Mesenchymal stem cell (in vitro differentiated cells and primary cell): Measurements from ENCODE around the gene MSN.

Source experiments
- DNase-seq: peaks from one replicate; pipeline ENCODE4 v3.0.0-alpha.2; 2013
- H2AFZ ChIP-seq: one replicate; pipeline ENCODE4 v1.6.1; 2013; ENCODE audit warnings: low read depth, mild to moderate bottlenecking, control low read depth, inconsistent platforms, low read length, moderate library complexity
- H2AK5ac ChIP-seq: 2 replicates; pipeline ENCODE4 v1.6.1; 2013; ENCODE audit warnings: low read length, moderate library complexity, mild to moderate bottlenecking, inconsistent platforms; ENCODE audit not compliant: severe bottlenecking
- H2BK120ac ChIP-seq: one replicate; pipeline ENCODE4 v1.6.1; 2013; ENCODE audit warnings: low read depth, mild to moderate bottlenecking, inconsistent platforms, low read length, moderate library complexity
- H2BK12ac ChIP-seq, 2 experiments: one replicate each; pipeline ENCODE4 v1.6.1; 2013; ENCODE audit warnings: inconsistent platforms in 2 of 2, low read length in 2 of 2, mild to moderate bottlenecking in 2 of 2, moderate library complexity in 2 of 2, control low read depth in 1 of 2
- H2BK15ac ChIP-seq: one replicate; pipeline ENCODE4 v1.6.1; 2013; ENCODE audit warnings: mild to moderate bottlenecking, low read depth, inconsistent platforms; ENCODE audit not compliant: poor library complexity, severe bottlenecking
- H2BK5ac ChIP-seq: 2 replicates; pipeline ENCODE4 v1.6.1; 2013; ENCODE audit warnings: low read depth, mild to moderate bottlenecking, low read length, control low read depth, inconsistent platforms; ENCODE audit not compliant: poor library complexity, severe bottlenecking
- H3K14ac ChIP-seq, 2 experiments: one replicate each; pipeline ENCODE4 v1.6.1; 2013; ENCODE audit warnings: inconsistent platforms in 2 of 2, low read length in 2 of 2, control low read depth in 1 of 2, mild to moderate bottlenecking in 1 of 2, moderate library complexity in 1 of 2
- H3K18ac ChIP-seq, 2 experiments: one replicate each; pipeline ENCODE4 v1.6.1; 2013; ENCODE audit warnings: inconsistent platforms in 2 of 2, low read length in 2 of 2, control low read depth in 1 of 2, low read depth in 1 of 2, mild to moderate bottlenecking in 1 of 2
- H3K23ac ChIP-seq, 2 experiments: one replicate each; pipeline ENCODE4 v1.6.1; 2013; ENCODE audit warnings: inconsistent platforms in 2 of 2, low read length in 2 of 2, mild to moderate bottlenecking in 2 of 2, moderate library complexity in 2 of 2, control low read depth in 1 of 2
- H3K27ac ChIP-seq: 2 replicates; pipeline ENCODE4 v1.5.1; 2013; ENCODE audit warnings: mild to moderate bottlenecking, moderate library complexity, low read length, control low read depth, inconsistent platforms; ENCODE audit not compliant: poor library complexity, severe bottlenecking
- H3K27me3 ChIP-seq, 2 experiments: 2 replicates each; pipeline versions ENCODE4 v1.6.1 to v1.7.0; 2013; ENCODE audit warnings: low read length in 2 of 2, mild to moderate bottlenecking in 2 of 2, moderate library complexity in 2 of 2, control low read depth in 1 of 2, inconsistent platforms in 1 of 2; ENCODE audit not compliant: control insufficient read depth in 1 of 2, insufficient read depth in 1 of 2
- H3K36me3 ChIP-seq, 2 experiments: 2 replicates each; pipeline versions ENCODE4 v1.6.1 to v1.7.0; 2013; ENCODE audit warnings: low read length in 2 of 2, control low read depth in 1 of 2, inconsistent platforms in 1 of 2, low read depth in 1 of 2, mild to moderate bottlenecking in 1 of 2; ENCODE audit not compliant: insufficient read depth in 2 of 2, control insufficient read depth in 1 of 2
- H3K4ac ChIP-seq, 2 experiments: one replicate each; pipeline ENCODE4 v1.6.1; 2013; ENCODE audit warnings: inconsistent platforms in 2 of 2, low read length in 2 of 2, mild to moderate bottlenecking in 2 of 2, moderate library complexity in 2 of 2, control low read depth in 1 of 2, low read depth in 1 of 2
- H3K4me1 ChIP-seq: 2 replicates; pipeline ENCODE4 v1.6.1; 2013; ENCODE audit warnings: low read depth, low read length, control low read depth; ENCODE audit not compliant: control insufficient read depth, insufficient read depth
- H3K4me2 ChIP-seq: 2 replicates; pipeline ENCODE4 v1.6.1; 2013; ENCODE audit warnings: low read length, mild to moderate bottlenecking, inconsistent platforms; ENCODE audit not compliant: poor library complexity, severe bottlenecking
- H3K4me3 ChIP-seq, 2 experiments: 2 replicates each; pipeline versions ENCODE4 v1.5.1 to v1.7.0; 2013; ENCODE audit warnings: low read length in 2 of 2, mild to moderate bottlenecking in 2 of 2, control low read depth in 1 of 2, low read depth in 1 of 2; ENCODE audit not compliant: insufficient read depth in 1 of 2
- H3K79me1 ChIP-seq: replicated peaks from 2 replicates; pipeline ENCODE4 v1.6.1; 2013; ENCODE audit warnings: mild to moderate bottlenecking, control low read depth, low read length, inconsistent platforms; ENCODE audit not compliant: poor library complexity, severe bottlenecking
- H3K9ac ChIP-seq: 2 replicates; pipeline ENCODE4 v1.7.0; 2013; ENCODE audit warnings: mild to moderate bottlenecking, low read length, moderate library complexity
- H3K9me3 ChIP-seq: 2 replicates; pipeline ENCODE4 v1.7.0; 2013; ENCODE audit warnings: mild to moderate bottlenecking, low read length; ENCODE audit not compliant: control insufficient read depth
- H4K8ac ChIP-seq: one replicate; pipeline ENCODE4 v1.6.1; 2013; ENCODE audit warnings: inconsistent platforms, mild to moderate bottlenecking, low read length, moderate library complexity
- H4K91ac ChIP-seq: one replicate; pipeline ENCODE4 v1.6.1; 2013; ENCODE audit warnings: mild to moderate bottlenecking, low read length, inconsistent platforms
- WGBS: methylation state at CpG from one replicate; pipeline ENCODE4 v1.1.7; 2013; ENCODE audit warnings: mixed read lengths; 5-methylcytosine and 5-hydroxymethylcytosine counted together

Gene MSN

DNA sequence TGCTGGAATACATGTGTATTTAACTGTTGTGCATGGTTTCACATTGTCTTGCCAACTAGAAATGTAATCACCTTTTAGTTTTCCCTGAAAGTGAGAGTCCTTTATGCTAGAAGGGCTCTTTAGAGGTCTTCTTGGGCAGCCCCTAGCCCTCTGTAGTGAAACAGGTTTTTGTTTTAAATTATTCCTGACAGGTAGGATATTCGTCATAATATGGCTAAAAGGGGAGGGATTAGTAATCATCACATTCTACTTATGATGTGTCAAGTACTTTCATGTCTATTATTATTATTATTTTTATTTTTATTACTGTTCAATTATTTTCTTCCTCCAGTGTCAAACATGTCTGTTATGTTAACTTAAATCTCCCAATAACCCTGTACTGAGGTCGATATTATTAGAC is 35.5 kb downstream of the MSN start:
- Histone ChIP-seq H2AFZ (no peak overlapping the region), H3K27me3 (peaks cover 0 to 5% of the 10 kb centered on the region in 2 experiments), H3K4me3 (no peak overlapping the region), H3K4ac (no peak overlapping the region), H4K8ac (no peak overlapping the region), H3K14ac (no peak overlapping the region), H3K79me1 (no peaks in the 10 kb centered on the region), H3K23ac (no peak overlapping the region), H2BK15ac (no peak overlapping the region), H3K36me3 (peaks cover 5 to 7% of the 10 kb centered on the region in 2 experiments), H3K9ac (peak overlapping the region; percentile 71), H4K91ac (no peak overlapping the region), H3K18ac (no peak overlapping the region), H3K9me3 (no peaks in the 10 kb centered on the region), H2BK5ac (no peak overlapping the region), H3K4me2 (no peak overlapping the region), H3K4me1 (peaks cover 16% of the 10 kb centered on the region), H3K27ac (no peak overlapping the region), H2BK12ac (no peak overlapping the region), H2AK5ac (no peak overlapping the region), H2BK120ac (no peak overlapping the region)
- WGBS: 100% methylated on average over 1 of the region's 2 CpGs
- DNase-seq: no peak

DNA sequence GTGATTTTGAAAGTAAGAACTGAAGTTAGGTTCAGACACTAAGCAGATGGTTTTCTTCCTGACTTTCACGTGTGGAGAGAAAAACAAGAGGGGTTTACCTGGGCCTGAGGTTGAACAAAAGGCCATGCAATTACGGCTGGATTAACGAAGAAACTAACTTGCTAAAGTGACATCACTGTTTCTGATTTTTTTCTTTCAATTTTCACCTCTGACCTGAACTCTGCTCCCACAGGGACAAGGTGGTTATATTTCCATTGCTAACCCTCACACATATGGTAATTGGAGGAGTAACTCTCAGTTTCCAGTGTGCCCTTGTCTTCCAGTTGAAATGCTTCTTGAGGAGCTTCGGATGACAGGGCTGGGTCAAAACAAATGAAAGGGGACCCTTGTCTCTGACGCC is 38.0 kb downstream of the MSN start:
- no peak overlapping the region for H3K4me2 ChIP-seq
- H3K4me3 ChIP-seq: peak overlapping the region in 1 of 2 experiments; percentile 3
- peaks cover 11% of the 10 kb centered on the region for H3K4me1 ChIP-seq
- no peak overlapping the region for H3K14ac ChIP-seq
- no peaks in the 10 kb centered on the region for H3K27me3 ChIP-seq
- no peaks in the 10 kb centered on the region for H3K9me3 ChIP-seq
- WGBS: 47% methylated on average over 5 of the region's 5 CpGs
- no peaks in the 10 kb centered on the region for H3K79me1 ChIP-seq
- no peak overlapping the region for H4K91ac ChIP-seq
- H3K9ac ChIP-seq: no peak overlapping the region
- H2AFZ ChIP-seq: no peak overlapping the region
- H3K27ac ChIP-seq: peak overlapping the region; percentile 80
- DNase-seq: no peak
- no peak overlapping the region for H2BK15ac ChIP-seq
- peaks cover 3 to 14% of the 10 kb centered on the region in 2 experiments for H3K36me3 ChIP-seq
- no peak overlapping the region for H2BK12ac ChIP-seq
- no peak overlapping the region for H3K4ac ChIP-seq
- H4K8ac ChIP-seq: no peak overlapping the region
- no peak overlapping the region for H3K23ac ChIP-seq
- no peak overlapping the region for H2BK120ac ChIP-seq
- no peak overlapping the region for H2BK5ac ChIP-seq
- no peak overlapping the region for H2AK5ac ChIP-seq
- H3K18ac ChIP-seq: peak overlapping the region; percentile 48 to 54

DNA sequence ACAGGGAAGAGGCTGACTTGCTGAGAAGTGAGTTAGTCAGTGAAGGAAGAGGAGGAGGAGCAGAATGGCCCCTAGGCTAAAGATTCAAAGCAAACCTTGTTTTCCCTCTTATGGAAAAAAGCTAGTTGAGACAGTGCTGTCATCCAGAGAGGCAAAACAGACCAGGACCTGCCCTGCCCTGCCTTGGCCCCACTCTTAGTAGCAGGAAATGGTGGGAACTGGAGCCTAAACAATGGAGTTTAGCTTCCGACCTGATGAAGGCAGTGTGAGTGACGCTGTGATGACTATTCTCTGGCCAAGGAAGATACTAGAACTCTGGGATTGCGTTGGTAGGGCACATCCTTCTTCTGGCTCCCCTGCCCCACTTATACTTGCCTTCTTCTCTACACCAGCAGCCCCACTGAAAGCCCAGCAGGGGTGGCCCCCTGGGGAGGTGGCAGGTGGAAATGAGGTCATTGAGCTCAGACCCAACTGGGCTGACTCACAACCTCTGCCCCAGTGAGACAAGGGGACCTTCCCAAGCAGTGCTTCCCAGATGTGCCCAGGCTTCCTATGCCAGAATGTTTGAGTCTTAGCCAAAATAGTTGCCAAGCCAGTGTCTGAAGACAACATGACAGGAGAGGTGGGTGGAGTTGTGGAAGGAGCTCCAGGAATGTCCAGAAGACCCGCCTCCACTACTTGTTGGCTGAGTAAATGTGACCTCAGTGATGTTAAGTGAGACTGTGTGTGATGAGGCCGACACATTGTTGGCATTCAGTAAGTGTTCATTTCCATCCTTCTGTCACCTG is 38.8 kb downstream of the MSN start:
- Histone ChIP-seq H3K4me3 (no peak overlapping the region), H2AK5ac (no peak overlapping the region), H3K79me1 (no peaks in the 10 kb centered on the region), H3K27ac (peak overlapping the region; percentile 80), H3K4ac (no peak overlapping the region), H3K9ac (no peak overlapping the region), H4K8ac (peak overlapping the region; percentile 60), H3K9me3 (no peaks in the 10 kb centered on the region), H3K18ac (peak overlapping the region; percentile 54 to 91), H4K91ac (peak overlapping the region; percentile 46), H3K14ac (no peak overlapping the region), H2BK12ac (no peak overlapping the region), H3K4me2 (no peak overlapping the region), H2BK120ac (no peak overlapping the region), H2BK15ac (no peak overlapping the region), H2AFZ (no peak overlapping the region), H3K4me1 (peaks cover 11% of the 10 kb centered on the region), H3K36me3 (peaks cover 3 to 13% of the 10 kb centered on the region in 2 experiments), H2BK5ac (no peak overlapping the region), H3K27me3 (no peaks in the 10 kb centered on the region), H3K23ac (no peak overlapping the region)
- DNase-seq: peak; percentile 88
- whole genome bisulfite sequencing: no CpG with 5 or more reads among the region's 5 CpGs

DNA sequence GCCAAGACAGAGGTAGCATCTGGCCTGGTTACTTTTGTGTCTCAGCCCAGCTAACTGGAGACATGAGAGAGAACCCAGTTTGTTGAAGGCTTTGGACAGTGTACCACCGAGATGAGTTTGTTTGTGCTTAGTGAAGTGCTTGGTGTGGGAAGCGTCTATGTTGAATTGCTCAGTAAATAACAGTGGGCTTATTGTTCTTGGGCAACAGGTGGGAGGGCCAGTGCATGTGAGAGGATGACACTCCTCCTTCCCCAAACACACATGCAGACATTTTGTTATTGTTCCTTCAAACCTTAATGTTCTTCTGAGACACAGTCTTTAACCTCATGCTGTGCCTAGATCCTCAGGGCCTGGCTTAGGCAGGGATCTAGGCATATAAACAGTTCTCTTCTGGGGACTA is 39.7 kb downstream of the MSN start:
- H3K23ac ChIP-seq: no peak overlapping the region
- no peaks in the 10 kb centered on the region for H3K79me1 ChIP-seq
- H2BK120ac ChIP-seq: no peak overlapping the region
- H3K4me3 ChIP-seq: no peak overlapping the region
- H3K9me3 ChIP-seq: no peaks in the 10 kb centered on the region
- DNase-seq: peak; percentile 38
- H4K91ac ChIP-seq: no peak overlapping the region
- H3K27ac ChIP-seq: peak overlapping the region; percentile 80
- H3K36me3 ChIP-seq: peaks cover 3 to 6% of the 10 kb centered on the region in 2 experiments
- H2AK5ac ChIP-seq: no peak overlapping the region
- WGBS: 17% methylated on average over 1 of the region's 2 CpGs
- H2BK12ac ChIP-seq: no peak overlapping the region
- no peak overlapping the region for H2AFZ ChIP-seq
- H3K27me3 ChIP-seq: no peaks in the 10 kb centered on the region
- H3K4me1 ChIP-seq: peaks cover 11% of the 10 kb centered on the region
- no peak overlapping the region for H4K8ac ChIP-seq
- no peak overlapping the region for H3K4me2 ChIP-seq
- H3K18ac ChIP-seq: no peak overlapping the region
- no peak overlapping the region for H3K14ac ChIP-seq
- H2BK5ac ChIP-seq: no peak overlapping the region
- H2BK15ac ChIP-seq: no peak overlapping the region
- H3K4ac ChIP-seq: no peak overlapping the region
- H3K9ac ChIP-seq: no peak overlapping the region
